Measurements from ENCODE around the gene BOK.
"Not testable (repeated sequence)": the region's sequence is repeated elsewhere in the genome, so short reads cannot be mapped to it uniquely, and the experiment has no call there.

The BOK gene, protein sequence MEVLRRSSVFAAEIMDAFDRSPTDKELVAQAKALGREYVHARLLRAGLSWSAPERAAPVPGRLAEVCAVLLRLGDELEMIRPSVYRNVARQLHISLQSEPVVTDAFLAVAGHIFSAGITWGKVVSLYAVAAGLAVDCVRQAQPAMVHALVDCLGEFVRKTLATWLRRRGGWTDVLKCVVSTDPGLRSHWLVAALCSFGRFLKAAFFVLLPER

DNA sequence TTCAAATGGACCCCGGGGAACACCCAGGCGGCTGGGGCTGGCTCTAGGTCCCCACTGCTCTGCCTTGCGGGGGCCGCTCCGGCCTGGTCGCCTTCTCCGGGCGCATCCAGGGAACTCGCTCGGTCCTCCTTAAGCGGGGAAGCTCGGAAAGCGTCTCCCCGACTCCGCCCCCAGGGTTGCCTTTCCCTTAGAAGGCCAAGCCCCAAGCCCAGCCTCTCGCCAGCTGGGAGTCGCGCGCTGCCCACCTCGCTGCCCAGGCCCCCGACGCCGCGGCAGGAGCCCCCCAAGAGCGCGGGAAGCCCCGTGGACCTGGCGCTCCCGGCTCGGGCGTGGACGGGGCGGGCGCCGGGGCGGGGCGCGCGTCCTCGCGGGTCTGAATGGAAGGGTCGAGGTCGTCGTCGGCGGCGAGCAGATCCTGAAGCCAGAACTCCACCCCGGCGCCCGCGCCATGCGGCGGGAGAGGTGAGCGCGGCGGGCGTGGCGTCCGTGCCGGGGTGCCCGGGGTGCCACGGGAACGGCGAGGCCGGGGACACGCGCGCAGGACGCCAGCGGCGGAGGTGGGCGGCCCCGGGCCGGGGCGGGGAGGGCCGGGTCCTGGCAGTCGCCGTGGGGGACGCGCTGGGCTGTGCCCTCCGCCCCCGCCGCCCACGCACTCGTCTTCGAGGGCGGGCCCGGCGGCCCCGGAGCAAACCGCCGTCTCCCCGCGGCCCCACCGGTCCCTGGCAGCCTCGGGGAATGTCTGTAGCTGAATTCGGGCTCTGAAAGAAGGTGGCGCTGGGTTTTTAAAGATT is at the start of gene BOK:
Gene BOK (plus strand): TSS at position 214 of the 791 bp plus-strand sequence. CDS start 739 bp downstream, outside the sequence.
- no peak for DNase-seq (ENCODE audit: low read depth, low spot score)

DNA sequence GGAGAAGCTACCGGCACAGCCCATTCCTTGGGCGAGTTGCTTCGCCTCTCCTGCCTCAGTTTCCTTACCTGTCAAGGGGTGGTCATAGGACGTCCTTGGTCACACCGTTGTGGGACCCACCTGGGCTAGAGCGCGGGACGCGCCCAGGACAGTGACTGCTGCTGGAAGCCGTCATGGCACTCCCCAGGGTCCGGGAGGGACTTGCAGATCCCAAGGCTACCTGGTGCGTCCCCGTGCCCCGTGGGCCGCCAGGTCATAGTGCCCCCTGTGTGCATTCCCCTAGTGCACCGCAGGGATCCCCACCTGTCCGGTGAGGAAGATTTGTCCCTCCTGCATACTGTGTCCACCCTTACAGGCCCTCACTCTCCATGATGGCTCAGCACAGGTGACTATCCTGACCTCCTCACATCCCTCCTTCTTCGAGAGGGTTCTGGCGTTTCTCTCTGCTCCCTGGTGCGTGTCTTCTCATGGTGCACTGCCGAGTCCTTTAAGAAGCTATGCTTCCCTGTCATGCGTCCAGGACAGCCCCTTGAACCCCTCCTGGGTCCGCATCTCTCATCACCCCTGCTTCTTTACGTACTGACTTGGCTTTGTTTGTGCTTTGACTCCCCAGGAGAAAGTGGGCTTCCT is 49.3 kb upstream of the BOK start:
- no peak for DNase-seq (ENCODE audit: low read depth, low spot score)

DNA sequence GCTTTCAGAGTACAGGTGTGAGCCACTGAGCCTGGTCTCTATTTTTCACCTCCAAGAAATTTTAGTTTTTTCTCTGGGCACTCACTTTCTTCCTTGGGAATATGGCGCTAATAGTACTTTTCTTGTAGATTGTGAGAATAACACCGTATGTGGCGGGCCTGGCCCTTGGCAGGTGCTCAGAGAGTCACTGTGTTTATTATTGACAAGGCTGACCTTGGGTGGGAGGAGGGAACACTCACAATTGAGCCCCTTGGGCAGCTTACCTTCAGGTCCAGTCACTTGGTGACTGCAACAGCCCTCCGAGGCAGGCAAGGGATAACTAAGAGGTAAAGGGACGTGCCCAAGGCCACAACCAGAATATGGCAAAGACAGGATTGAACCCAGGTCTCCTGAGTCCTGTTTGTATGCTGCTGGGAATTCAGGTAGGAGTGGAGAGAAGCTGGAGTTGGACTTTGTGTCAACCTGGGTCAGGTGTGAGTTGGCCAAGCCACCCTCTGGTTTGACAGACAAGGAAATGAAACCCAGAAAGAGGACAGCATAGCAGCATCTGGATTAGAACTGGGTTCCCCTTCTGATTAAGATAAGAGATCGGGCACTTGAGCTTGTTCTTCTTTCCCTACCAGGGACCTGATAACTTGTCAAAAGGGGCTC is 47.3 kb upstream of the BOK start:
- no peak for DNase-seq (ENCODE audit: low read depth, low spot score)

DNA sequence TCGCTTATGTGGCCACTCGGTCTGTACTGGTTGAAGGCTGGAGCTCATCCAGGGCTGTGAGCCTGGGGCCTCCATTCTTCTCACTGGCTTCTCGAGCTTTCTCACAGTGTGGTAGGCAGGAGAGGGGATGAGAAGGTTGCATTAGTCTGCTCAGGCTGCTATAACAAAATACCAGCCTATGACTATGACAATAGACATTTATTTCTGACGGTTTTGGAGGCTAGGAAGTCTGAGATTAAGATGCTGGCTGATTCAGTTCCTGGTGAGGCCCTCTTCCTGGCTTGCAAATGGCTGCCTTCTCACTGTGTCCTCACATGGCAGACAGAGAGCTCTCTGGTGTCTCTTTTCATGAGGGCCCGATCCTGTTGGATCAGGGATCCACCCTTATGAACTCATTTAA is 44.0 kb upstream of the BOK start:
- no peak for DNase-seq (ENCODE audit: low read depth, low spot score)

DNA sequence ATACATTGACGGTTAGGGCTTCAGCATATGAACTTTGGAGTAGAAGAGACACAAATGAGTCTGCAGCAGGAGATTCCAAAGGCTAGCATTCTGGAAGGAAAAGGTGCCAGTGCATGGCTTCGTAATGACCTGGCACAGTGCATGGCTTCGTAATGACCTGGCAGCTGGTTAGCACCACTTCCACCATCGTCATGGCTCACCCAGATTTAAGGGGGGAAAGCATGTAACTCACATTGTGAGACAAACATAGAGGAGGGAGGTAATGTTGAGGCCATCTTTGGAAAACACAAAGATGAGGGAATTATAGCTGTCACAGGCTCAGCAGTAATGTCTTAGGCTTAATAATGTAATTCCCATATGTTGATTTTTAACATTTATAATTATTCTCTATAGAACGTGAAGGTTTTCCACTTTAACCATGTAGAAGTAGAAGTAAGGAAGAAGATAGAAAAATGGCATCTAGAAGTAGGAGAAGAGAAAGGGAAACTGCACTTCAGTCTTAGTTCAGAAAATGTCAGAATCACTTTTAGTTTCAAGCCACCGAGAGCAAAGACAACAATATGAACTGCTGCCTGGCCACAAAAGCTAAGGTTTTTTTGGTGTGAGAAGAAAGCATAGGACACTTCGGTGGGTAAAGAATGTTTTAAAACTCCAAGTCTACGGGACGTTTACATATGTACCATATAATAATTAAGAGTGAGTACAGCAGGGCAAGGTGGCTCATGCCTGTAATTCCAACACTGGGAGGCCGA is 43.4 kb upstream of the BOK start:
- DNase-seq (ENCODE audit: low read depth, low spot score), result no peak

DNA sequence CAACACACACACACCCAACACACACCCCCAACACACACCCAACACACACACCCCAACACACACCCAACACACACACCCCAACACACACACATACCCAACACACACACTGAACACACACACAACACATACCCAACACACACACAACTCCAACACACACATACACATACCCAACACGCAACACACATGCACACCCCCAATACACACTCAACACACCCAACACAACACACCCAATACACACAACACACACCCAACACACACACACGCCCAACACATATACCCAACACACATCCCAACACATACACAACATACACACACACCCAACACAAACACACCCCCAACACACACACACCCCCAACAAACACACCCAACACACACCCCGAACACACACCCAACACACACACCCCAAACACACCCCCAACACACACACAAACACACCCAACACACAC is 42.0 kb upstream of the BOK start:
- DNase-seq (ENCODE audit: low read depth, low spot score), result no peak

DNA sequence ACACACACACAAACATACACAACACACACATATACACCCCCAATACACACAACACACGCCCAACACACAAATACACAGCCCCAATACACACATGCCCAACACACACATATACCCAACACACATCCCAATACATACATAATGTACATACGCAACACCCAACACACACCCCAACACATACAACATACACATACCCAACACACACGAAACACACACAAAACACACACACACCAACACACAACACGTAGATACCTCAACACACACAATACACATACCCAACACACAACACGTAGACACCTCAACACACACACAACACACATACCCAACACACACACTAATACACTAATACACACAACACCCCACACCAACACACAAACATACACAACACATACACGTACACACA is 41.2 kb upstream of the BOK start:
- no peak for DNase-seq (ENCODE audit: low read depth, low spot score)

DNA sequence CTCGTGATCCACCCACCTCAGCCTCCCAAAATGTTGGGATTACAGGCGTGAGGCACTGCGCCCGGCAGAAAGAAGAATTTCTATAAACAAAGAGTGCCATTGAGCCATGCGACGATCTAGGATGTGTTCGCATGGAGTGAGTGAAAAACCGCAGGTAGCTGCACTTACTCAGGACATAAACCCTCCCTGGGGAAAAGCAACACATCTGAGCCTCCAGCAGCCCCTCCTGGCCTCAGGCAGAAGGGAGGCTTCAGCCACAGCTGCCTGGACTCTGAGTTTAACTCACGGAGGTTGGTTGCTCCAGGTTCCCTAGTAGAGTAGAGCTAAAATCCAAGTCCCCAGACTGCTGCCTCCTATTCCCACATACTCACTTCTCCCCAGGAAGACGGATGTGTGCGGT is 38.9 kb upstream of the BOK start:
- no peak for DNase-seq (ENCODE audit: low read depth, low spot score)

DNA sequence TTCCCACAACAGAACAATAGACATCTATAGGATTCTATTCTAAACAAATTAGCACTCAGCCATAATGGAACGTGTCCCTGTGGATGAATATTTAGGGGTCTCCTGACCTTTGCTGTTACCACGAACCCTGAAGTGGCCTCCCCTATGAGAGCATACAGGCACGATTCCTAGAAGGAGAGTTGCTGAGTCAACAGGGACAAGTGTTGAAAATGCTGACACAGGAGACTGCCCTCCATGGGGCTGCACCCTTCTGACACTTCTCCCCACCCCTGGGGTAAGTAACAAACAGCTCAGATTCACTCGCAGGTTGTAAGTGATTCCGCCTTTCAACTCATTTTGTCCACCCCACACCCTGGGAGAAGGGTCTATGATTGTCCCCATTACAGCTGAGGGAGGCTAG is 36.1 kb upstream of the BOK start:
- no peak for DNase-seq (ENCODE audit: low read depth, low spot score)

DNA sequence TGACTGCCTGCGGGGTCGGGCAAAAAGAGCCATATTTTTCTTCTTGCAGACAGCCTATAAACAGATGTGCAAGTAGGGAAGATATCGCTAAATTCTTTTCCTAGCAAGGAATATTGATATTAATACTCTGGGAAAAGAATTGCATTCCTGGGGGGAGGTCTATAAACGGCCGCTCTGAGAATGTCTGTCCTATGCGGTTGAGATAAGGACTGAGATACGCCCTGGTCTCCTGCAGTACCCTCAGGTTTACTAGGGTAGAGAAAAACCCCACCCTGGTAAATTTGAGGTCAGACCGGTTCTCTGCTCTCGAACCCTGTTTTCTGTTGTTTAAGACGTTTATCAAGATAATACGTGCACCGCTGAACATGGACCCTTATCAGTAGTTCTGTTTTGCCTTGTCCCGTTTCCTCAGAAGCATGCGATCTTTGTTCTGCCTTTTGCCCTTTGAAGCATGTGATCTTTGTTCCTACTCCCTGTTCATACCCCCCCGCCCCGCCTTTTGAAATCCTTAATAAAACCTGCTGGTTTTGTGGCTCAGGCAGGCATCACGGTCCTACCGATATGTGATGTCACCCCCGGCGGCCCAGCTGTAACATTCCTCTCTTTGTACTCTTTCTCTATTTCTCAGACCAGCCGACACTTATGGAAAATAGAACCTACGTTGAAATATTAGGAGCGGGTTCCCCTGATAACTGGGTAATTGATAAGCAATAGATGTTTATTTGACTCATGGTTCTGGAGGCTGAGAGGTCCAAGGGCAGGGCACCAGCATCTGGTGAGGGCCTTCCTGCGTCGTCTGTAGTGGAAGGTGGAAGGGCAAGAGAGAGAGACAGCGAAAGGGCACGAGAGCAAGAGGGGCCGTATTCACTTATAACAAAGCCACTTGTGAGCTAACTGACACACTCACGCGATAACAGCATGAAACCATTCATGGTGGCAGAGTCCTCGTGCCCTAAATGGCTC is 32.4 kb upstream of the BOK start:
- DNase-seq (ENCODE audit: low read depth, low spot score), result not testable (repeated sequence)

DNA sequence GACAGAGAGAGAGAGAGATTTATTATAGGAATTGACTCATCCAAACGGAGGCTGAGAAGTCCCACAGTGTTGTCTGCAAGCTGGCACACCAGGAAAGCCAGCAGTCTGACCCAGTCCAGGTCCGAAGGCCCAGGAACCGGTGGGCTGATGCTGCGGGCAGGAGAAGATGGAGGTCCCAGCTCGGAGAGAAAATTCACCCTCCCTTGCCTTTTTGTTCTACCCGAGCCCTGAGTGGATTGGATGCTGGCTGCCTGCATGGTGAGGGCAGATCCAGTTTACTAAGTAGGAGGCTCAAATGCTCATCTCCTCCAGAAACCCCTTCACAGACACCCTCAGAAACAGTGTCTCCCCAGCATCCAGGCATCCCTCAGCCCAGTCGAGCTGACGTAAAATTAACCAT is 28.0 kb upstream of the BOK start:
- DNase-seq (ENCODE audit: low read depth, low spot score), result no peak

DNA sequence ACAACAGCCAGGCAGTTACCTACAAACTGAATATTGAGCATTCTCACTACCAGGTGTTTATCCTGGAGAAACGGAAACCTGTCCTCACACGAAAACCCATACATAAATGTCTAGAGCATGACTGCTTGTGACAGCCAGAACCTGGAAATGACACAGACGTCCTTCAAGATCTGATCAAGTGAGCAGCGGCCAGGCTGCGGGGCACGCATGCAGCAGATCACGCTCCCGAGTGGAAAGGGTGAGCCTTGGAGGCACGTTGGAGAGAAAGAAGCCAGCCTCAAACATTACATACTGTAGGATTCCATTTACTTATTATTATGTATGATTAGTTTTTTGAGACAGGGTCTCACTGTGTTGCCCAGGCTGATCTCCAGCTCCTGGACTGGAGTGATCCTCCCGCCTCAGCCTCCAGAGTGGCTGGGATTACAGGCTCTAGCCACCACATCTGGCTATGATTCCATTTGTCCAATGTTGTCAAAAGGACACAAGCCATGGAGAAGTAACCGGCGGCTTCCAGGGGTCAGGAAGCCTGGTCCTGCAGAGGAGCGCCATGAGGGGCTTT is 27.3 kb upstream of the BOK start:
- DNase-seq (ENCODE audit: low read depth, low spot score), result no peak

DNA sequence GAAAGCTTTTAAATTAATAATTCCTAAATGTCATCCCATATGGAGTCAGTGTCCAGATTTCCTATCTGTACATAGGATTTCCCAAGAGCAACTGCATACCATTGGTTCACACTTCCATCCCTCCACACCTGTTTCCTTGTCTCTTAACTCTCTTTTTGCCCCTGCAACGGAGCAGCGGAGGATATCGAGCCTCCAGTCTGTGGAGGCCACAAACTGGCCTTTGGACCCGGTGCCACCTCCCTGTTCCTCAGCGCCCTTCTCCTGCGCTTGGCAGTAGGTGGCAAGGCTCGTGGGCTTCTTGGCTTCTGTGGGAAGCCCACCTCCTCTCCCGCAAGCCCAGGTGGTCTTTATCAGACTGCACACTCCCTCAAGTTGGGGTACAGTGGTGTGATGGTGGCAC is 26.4 kb upstream of the BOK start:
- no peak for DNase-seq (ENCODE audit: low read depth, low spot score)

DNA sequence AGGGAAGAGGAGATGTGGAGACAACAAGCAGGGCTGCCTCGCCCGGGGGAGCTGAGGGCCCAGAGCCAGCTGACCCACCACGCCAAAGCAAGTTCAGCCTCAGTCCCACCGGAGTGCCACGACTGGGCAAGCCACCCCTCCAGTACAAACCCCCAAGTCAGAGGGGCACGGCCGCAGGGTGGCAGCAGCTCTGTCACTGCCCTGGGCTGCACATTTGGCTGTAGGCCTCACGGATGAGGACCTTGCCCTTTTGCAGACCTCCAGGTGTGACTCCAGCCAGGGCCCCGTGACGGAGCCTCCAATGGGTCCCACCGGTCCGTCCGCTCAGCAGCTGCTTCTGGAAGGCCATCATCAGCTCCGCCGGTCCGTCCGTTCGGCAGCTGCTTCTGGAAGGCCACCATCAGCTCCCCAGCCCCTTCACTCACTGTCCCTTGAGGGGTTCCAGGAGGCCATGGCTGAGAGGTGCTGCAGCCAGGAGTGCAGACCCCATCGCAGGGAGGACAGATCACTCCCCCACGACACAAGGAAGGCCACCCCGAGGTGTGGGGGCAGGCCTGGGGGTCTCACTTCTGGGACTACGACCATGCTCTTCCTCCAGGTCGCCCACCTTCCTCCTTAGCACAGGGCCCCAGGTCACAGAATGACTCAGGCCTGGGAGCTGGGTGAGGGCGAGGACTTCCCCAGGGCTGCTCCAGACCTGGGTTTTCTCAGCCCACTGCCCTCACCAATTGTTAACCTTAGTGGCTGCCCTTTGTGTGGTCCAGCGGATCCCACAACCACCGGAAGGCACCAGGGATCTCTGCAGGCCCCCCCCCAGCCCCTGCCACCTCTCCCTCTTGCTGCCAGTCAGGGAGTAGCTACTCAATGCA is 25.6 kb upstream of the BOK start:
- DNase-seq (ENCODE audit: low read depth, low spot score), result no peak

DNA sequence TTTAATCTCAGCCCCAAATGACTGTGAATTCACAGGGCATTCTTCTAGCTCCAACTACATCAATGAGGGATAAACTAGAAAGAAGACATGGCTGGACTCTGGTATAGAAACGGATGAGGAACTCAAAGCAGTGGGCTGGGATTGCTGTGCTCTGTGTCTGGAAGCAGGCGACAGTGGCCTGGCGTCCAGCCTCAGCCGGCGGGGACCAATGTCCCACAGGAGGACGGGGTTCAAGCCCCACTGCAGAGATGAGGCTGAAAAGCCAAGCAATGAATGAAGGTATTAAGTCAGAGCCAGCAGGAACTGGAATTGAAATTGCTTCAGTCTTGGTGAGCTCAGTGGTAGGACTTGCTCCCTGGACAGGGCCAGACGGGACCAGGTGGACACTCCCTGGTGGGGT is 24.3 kb upstream of the BOK start:
- no peak for DNase-seq (ENCODE audit: low read depth, low spot score)

DNA sequence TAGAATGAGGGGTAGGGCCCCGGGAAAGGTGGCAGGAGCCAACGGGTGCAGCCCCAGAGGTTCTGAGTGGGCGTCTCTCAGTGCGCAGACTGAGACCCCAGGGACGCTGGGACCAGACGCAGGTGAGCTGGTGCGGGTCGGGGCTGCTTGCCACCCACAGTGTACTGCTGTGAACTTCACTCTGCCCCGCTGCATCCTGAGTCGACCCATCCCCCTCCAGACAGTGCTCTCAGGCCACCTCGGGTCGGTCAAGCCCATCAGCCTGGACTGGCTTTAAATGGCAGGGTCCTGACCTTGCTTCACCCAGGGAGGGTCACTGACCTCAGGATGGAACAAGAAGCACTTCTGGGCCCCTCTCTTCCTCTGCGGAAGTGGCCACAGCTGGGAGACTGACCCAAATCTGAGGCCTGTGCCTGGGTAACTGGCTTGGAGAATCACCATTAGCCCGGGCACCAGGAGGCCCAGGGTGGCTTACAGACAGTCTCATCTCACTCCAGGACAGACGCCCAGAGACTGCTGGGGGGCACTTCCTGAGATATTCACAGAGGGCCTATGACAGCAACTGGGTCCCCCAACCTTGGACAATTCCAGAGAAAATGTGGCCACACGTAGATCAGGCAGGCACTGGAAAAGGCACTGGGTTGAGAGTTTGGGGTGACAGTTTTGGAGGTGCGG is 23.7 kb upstream of the BOK start:
- no peak for DNase-seq (ENCODE audit: low read depth, low spot score)

DNA sequence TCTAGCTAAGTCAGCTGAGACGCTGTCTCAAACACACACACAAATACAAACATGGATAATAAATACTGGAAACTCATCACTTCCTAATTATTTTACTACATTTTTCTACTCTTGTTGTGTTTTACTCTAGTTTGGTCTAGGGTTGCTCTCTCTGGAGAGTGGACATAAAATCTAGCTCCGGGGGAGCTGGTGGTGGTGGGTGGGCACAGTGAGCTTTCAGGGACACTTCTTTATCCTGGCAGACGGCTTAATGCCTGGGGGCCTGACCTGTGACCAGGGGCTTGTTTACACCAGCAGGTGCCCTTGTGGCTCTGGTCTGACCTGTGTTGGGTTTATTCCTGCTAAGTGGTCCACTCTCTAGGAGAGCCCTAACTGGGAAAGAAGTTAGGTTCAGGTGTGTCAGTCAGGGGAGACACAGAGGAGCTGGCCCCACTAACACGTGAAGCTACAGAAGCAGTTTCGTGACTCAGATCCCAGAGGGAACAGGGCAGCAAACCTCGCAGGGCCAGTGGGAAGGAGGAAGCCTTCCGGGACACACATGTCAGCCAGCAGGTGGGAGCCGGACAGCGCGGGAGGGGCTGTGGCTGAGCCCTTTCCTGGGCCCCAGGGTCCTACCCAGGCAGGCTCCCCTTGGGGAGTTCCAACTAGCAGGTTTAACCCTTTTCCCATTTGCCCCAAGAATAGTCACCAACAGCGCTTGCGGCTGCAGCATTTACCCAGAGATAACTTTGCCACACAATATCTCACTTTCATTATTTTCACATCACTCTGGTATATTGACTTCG is 22.5 kb upstream of the BOK start:
- DNase-seq (ENCODE audit: low read depth, low spot score), result no peak
